ENCODE measurements around the gene NOD2. TPM values are rescaled to one million over a fixed set of nuclear protein-coding genes. Genes with fewer than 3 reads are reported as not detected.

NOD2 gene
- total and polyA plus RNA-seq, 4 donors = 0.35 to 1.3 (median 0.48) TPM

DNA sequence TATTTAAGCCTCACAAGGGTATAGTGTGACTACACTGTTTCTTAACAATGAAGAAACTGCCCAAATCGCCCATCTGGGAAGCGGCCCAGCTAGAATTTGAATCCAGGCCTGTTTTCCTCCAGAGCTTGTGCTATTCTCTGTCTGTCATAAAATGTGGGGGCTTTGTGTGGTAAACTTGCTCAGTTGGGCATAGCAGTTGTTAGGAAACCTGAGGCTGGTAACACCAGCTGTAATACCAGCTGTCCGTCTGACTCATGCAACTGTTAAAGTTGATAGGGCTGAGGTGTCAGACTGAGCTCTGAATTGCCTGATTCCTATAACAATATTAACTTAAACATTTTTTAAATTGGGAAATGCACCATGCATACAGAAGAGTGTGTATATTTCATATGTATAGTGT, 9.3 kb downstream of the NOD2 start (continued):
- TF ChIP-seq FOXA2 (IDR thresholded peaks at IDR 0.05) = no peak
- TF ChIP-seq HNF4G (IDR thresholded peaks at IDR 0.05) = no peak
- TF ChIP-seq RAD21 (IDR thresholded peaks at IDR 0.05) = no peak
- TF ChIP-seq, protein P1, sequence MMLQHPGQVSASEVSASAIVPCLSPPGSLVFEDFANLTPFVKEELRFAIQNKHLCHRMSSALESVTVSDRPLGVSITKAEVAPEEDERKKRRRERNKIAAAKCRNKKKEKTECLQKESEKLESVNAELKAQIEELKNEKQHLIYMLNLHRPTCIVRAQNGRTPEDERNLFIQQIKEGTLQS (IDR thresholded peaks at IDR 0.05) = no peak
- TF ChIP-seq FOXA1 (IDR thresholded peaks at IDR 0.05) = no peak
- TF ChIP-seq RXRA (IDR thresholded peaks at IDR 0.05) = no peak
- no peak for TF ChIP-seq EGR1 (IDR thresholded peaks at IDR 0.05; ENCODE audit: low read depth in 2 of 2)
- TF ChIP-seq, protein P2, sequence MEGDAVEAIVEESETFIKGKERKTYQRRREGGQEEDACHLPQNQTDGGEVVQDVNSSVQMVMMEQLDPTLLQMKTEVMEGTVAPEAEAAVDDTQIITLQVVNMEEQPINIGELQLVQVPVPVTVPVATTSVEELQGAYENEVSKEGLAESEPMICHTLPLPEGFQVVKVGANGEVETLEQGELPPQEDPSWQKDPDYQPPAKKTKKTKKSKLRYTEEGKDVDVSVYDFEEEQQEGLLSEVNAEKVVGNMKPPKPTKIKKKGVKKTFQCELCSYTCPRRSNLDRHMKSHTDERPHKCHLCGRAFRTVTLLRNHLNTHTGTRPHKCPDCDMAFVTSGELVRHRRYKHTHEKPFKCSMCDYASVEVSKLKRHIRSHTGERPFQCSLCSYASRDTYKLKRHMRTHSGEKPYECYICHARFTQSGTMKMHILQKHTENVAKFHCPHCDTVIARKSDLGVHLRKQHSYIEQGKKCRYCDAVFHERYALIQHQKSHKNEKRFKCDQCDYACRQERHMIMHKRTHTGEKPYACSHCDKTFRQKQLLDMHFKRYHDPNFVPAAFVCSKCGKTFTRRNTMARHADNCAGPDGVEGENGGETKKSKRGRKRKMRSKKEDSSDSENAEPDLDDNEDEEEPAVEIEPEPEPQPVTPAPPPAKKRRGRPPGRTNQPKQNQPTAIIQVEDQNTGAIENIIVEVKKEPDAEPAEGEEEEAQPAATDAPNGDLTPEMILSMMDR (IDR thresholded peaks at IDR 0.05; ENCODE audit: low read depth, low read length, missing input control) = no peak

DNA sequence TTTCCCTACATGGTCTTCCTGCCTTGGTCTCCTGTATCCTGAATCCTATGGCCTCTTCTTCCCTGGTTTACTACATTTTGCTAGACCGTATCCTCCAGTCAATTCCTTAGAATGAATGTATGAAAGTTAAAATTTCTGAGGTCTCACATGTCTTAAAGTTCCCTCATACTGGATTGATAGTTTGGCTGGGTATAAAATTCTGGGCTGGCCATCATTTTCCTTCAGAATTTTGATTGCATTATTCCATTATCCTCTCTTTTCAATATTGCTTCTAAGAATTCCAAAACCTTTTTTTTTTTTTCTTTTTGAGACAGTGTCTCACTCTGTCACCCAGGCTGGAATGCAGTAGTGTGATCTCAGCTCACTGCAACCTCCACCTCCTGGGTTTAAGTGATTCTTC, 10.8 kb downstream of the NOD2 start:
- H3K4me3 ChIP-seq (ENCODE audit: low read depth in 1 of 3, low read length in 3 of 3) = peak overlapping the region in 1 of 3 donors; percentile 20
- H3K27me3 ChIP-seq (ENCODE audit: control insufficient read depth in 4 of 4, insufficient read depth in 4 of 4, low read length in 3 of 4) = no peaks in the 10 kb centered on the region
- no peaks in the 10 kb centered on the region for H3K36me3 ChIP-seq (ENCODE audit: control insufficient read depth in 4 of 4, insufficient read depth in 3 of 4, low read depth in 1 of 4, low read length in 3 of 4)
- peaks cover 3 to 18% (median 8%) of the 10 kb centered on the region in 4 donors for H3K9me3 ChIP-seq (ENCODE audit: control insufficient read depth in 4 of 4, low read length in 3 of 4)
- 82% methylated on average over 1 of the region's 1 CpG for WGBS
- DNase-seq (ENCODE audit: low spot score) = no peak
- no peaks in the 10 kb centered on the region for H3K4me1 ChIP-seq (ENCODE audit: control insufficient read depth in 4 of 4, insufficient read depth in 4 of 4, low read length in 3 of 4)
- TF ChIP-seq RAD21 (IDR thresholded peaks at IDR 0.05) = no peak
- no peak for TF ChIP-seq FOXA1 (IDR thresholded peaks at IDR 0.05)
- TF ChIP-seq, protein P3, sequence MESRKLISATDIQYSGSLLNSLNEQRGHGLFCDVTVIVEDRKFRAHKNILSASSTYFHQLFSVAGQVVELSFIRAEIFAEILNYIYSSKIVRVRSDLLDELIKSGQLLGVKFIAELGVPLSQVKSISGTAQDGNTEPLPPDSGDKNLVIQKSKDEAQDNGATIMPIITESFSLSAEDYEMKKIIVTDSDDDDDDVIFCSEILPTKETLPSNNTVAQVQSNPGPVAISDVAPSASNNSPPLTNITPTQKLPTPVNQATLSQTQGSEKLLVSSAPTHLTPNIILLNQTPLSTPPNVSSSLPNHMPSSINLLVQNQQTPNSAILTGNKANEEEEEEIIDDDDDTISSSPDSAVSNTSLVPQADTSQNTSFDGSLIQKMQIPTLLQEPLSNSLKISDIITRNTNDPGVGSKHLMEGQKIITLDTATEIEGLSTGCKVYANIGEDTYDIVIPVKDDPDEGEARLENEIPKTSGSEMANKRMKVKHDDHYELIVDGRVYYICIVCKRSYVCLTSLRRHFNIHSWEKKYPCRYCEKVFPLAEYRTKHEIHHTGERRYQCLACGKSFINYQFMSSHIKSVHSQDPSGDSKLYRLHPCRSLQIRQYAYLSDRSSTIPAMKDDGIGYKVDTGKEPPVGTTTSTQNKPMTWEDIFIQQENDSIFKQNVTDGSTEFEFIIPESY (IDR thresholded peaks at IDR 0.05) = no peak
- TF ChIP-seq, protein P4, sequence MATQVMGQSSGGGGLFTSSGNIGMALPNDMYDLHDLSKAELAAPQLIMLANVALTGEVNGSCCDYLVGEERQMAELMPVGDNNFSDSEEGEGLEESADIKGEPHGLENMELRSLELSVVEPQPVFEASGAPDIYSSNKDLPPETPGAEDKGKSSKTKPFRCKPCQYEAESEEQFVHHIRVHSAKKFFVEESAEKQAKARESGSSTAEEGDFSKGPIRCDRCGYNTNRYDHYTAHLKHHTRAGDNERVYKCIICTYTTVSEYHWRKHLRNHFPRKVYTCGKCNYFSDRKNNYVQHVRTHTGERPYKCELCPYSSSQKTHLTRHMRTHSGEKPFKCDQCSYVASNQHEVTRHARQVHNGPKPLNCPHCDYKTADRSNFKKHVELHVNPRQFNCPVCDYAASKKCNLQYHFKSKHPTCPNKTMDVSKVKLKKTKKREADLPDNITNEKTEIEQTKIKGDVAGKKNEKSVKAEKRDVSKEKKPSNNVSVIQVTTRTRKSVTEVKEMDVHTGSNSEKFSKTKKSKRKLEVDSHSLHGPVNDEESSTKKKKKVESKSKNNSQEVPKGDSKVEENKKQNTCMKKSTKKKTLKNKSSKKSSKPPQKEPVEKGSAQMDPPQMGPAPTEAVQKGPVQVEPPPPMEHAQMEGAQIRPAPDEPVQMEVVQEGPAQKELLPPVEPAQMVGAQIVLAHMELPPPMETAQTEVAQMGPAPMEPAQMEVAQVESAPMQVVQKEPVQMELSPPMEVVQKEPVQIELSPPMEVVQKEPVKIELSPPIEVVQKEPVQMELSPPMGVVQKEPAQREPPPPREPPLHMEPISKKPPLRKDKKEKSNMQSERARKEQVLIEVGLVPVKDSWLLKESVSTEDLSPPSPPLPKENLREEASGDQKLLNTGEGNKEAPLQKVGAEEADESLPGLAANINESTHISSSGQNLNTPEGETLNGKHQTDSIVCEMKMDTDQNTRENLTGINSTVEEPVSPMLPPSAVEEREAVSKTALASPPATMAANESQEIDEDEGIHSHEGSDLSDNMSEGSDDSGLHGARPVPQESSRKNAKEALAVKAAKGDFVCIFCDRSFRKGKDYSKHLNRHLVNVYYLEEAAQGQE (IDR thresholded peaks at IDR 0.05) = no peak
- TF ChIP-seq FOXA2 (IDR thresholded peaks at IDR 0.05) = no peak
- TF ChIP-seq HNF4G (IDR thresholded peaks at IDR 0.05) = no peak
- TF ChIP-seq NR2F2 (IDR thresholded peaks at IDR 0.05) = no peak
- no peak for TF ChIP-seq TAF1 (conservative IDR thresholded peaks at IDR 0.05)
- TF ChIP-seq, protein P5, sequence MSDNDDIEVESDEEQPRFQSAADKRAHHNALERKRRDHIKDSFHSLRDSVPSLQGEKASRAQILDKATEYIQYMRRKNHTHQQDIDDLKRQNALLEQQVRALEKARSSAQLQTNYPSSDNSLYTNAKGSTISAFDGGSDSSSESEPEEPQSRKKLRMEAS (IDR thresholded peaks at IDR 0.05) = no peak
- TF ChIP-seq RXRA (IDR thresholded peaks at IDR 0.05) = no peak
- TF ChIP-seq EGR1 (IDR thresholded peaks at IDR 0.05; ENCODE audit: low read depth in 2 of 2) = no peak
- TF ChIP-seq JUND (IDR thresholded peaks at IDR 0.05) = no peak
- H3K27ac ChIP-seq (ENCODE audit: low read depth in 1 of 2, low read length in 2 of 2) = no peak overlapping the region
- H3K9ac ChIP-seq (ENCODE audit: low read depth in 1 of 2, low read length in 2 of 2) = no peak overlapping the region

All from liver (tissue), 9 donors.